Activated effector memory CD4-positive, alpha-beta T cell treated with Interleukin-2 at 50 U/mL for 16 hours (primary cell): ENCODE results near the gene TBC1D8B.

ENCODE experiments used
- DNase-seq: peaks from one replicate; pipeline ENCODE4 v3.0.0-alpha.2; 2020

The TBC1D8B gene

GRCh38 chrX:106899276-106899675 is 96.8 kb downstream of the TBC1D8B start:
- DNase-seq, result no peak

GRCh38 chrX:106899841-106900240 is 97.4 kb downstream of the TBC1D8B start:
- DNase-seq, result no peak

- DNase-seq, result no peak
Measured at GRCh38 chrX:106901341-106901740, 98.9 kb downstream of the TBC1D8B start.

- no peak for DNase-seq
Measured at GRCh38 chrX:106901781-106902219, 99.3 kb downstream of the TBC1D8B start.

- DNase-seq, result no peak
Measured at GRCh38 chrX:106902684-106903083, 100.2 kb downstream of the TBC1D8B start.

- no peak for DNase-seq
Measured at GRCh38 chrX:106903291-106903824, 100.9 kb downstream of the TBC1D8B start, which contains the start of gene RIPPLY1. Gene RIPPLY1, minus strand, starts transcription at chrX:106903341. Its CDS starts 54 bp downstream, at chrX:106903287.

GRCh38 chrX:106903856-106904528 is 101.5 kb downstream of the TBC1D8B start:
- no peak for DNase-seq

- no peak for DNase-seq
Measured at GRCh38 chrX:106905064-106905708, 102.7 kb downstream of the TBC1D8B start.

GRCh38 chrX:106906361-106906760 is 103.9 kb downstream of the TBC1D8B start:
- no peak for DNase-seq

GRCh38 chrX:106912864-106913263 is 110.4 kb downstream of the TBC1D8B start:
- DNase-seq, result no peak

GRCh38 chrX:106917830-106918500 is 115.5 kb downstream of the TBC1D8B start:
- peak; percentile 2 for DNase-seq

- no peak for DNase-seq
Measured at GRCh38 chrX:106919932-106920452, 117.5 kb downstream of the TBC1D8B start, which contains the start of gene CLDN2. Gene CLDN2, plus strand, starts transcription at chrX:106920402. Its CDS starts 7,827 bp downstream, at chrX:106928229.

- no peak for DNase-seq
Measured at GRCh38 chrX:106921637-106922036, 119.2 kb downstream of the TBC1D8B start.
